AG09319 (cell line): Measurements from ENCODE around the gene ST3GAL5.

Source experiments
- DNase-seq: peaks from one replicate; pipeline ENCODE4 v3.0.0-alpha.2; 2010; ENCODE audit warnings: low read depth; ENCODE audit errors: extremely low read depth
- CTCF ChIP-seq: IDR thresholded peaks from 2 replicates; pipeline ENCODE4 v1.5.1; 2011; ENCODE audit warnings: low read depth, mild to moderate bottlenecking, inconsistent platforms, low read length, moderate library complexity

The ST3GAL5 gene

GRCh38 chr2:85813982-85814801 is 74.6 kb downstream of the ST3GAL5 start:
- peak; percentile 98 for TF ChIP-seq CTCF
- DNase-seq: peak; percentile 67

- TF ChIP-seq CTCF: no peak
- no peak for DNase-seq
These were observed 75.4 kb downstream of the ST3GAL5 start for GRCh38 chr2:85813211-85813981.

GRCh38 chr2:85812094-85812735 is 76.6 kb downstream of the ST3GAL5 start:
- TF ChIP-seq CTCF: no peak
- DNase-seq: no peak

GRCh38 chr2:85811180-85812093 is 77.4 kb downstream of the ST3GAL5 start:
- TF ChIP-seq CTCF: no peak
- DNase-seq: no peak

GRCh38 chr2:85810371-85811179 is 78.2 kb downstream of the ST3GAL5 start:
- no peak for TF ChIP-seq CTCF
- no peak for DNase-seq

- no peak for TF ChIP-seq CTCF
- no peak for DNase-seq
These were observed 81.0 kb downstream of the ST3GAL5 start for GRCh38 chr2:85807756-85808155.
